Pulmonary artery endothelial cell (primary cell): Measurements from ENCODE around the gene MYO1G. TPM values are rescaled to one million over a fixed set of nuclear protein-coding genes. Genes with fewer than 3 reads are reported as not detected.
"Not testable (repeated sequence)": the region's sequence is repeated elsewhere in the genome, so short reads cannot be mapped to it uniquely, and the experiment has no call there.

Experiments used
- DNase-seq: peaks from one replicate; pipeline ENCODE4 v3.0.0-alpha.2; 2011; ENCODE audit warnings: low read depth, low spot score
- total RNA-seq: library from RNA; depleted of rRNA; stranded (reverse); fragments of >200 nt; gene quantifications from 2 replicates; pipeline ENCODE4 v1.2.3, GENCODE V29; 2014

Gene MYO1G
- total RNA-seq, 1 donor from 2014 or later = 0.13 TPM

- DNase-seq = peak; percentile 96
Observed at GRCh38 chr7:44999245-45000092, 20.7 kb upstream of the MYO1G start.

GRCh38 chr7:44998153-44998871, 19.5 kb upstream of the MYO1G start:
- no peak for DNase-seq

- DNase-seq = no peak
Observed at GRCh38 chr7:44995555-44996493, 17.0 kb upstream of the MYO1G start.

GRCh38 chr7:44994877-44995554, 16.2 kb upstream of the MYO1G start:
- no peak for DNase-seq

- not testable (repeated sequence) for DNase-seq
Observed at GRCh38 chr7:44992004-44992795, 13.4 kb upstream of the MYO1G start.

- DNase-seq = peak; percentile 69
Observed at GRCh38 chr7:44990109-44991023, 11.6 kb upstream of the MYO1G start.

GRCh38 chr7:44989132-44989531, 10.3 kb upstream of the MYO1G start:
- DNase-seq = no peak

GRCh38 chr7:44988701-44989100, 9.9 kb upstream of the MYO1G start:
- no peak for DNase-seq

GRCh38 chr7:44987996-44988395, 9.2 kb upstream of the MYO1G start:
- DNase-seq = no peak

- DNase-seq = no peak
Observed at GRCh38 chr7:44987457-44987856, 8.6 kb upstream of the MYO1G start.

- DNase-seq = peak; percentile 83
Observed at GRCh38 chr7:44986218-44987053, 7.6 kb upstream of the MYO1G start.

- no peak for DNase-seq
Observed at GRCh38 chr7:44985900-44986217, 7.0 kb upstream of the MYO1G start.

- DNase-seq = no peak
Observed at GRCh38 chr7:44985033-44985695, 6.3 kb upstream of the MYO1G start.

- DNase-seq = no peak
Observed at GRCh38 chr7:44984478-44984758, 5.6 kb upstream of the MYO1G start.

- DNase-seq = no peak
Observed at GRCh38 chr7:44983742-44984477, 5.1 kb upstream of the MYO1G start.

- DNase-seq = no peak
Observed at GRCh38 chr7:44982970-44983369, 4.2 kb upstream of the MYO1G start.

GRCh38 chr7:44982535-44982923, 3.7 kb upstream of the MYO1G start:
- no peak for DNase-seq
